HG03354 (cell line): Measurements from ENCODE around the gene RPL18.

Experiments used
- ATAC-seq: cut with Tn5 transposase; IDR thresholded peaks from one replicate; pipeline ENCODE4 v1.9.1; 2021; ENCODE audit warnings: mild to moderate bottlenecking; ENCODE audit not compliant: unreplicated experiment, poor library complexity, severe bottlenecking

Gene RPL18

GRCh38 chr19:48616041-48616436, 2.9 kb downstream of the RPL18 start:
- no peak for ATAC-seq

- no peak for ATAC-seq
Measured at GRCh38 chr19:48615231-48616040, 3.5 kb downstream of the RPL18 start.

GRCh38 chr19:48614436-48615230, 4.3 kb downstream of the RPL18 start, which contains the start of gene FAM83E:
Gene FAM83E, minus strand, starts transcription at chr19:48615076. Its CDS starts 1,704 bp downstream, at chr19:48613372.
- ATAC-seq = no peak

GRCh38 chr19:48613852-48614435, 5.0 kb downstream of the RPL18 start:
- ATAC-seq = no peak

GRCh38 chr19:48613024-48613851, 5.7 kb downstream of the RPL18 start:
- no peak for ATAC-seq

GRCh38 chr19:48611872-48612271, 7.1 kb downstream of the RPL18 start:
- ATAC-seq = no peak

- no peak for ATAC-seq
Measured at GRCh38 chr19:48609571-48610108, 9.3 kb downstream of the RPL18 start.

GRCh38 chr19:48608798-48609263, 10.1 kb downstream of the RPL18 start:
- ATAC-seq = no peak

GRCh38 chr19:48607359-48607755, 11.6 kb downstream of the RPL18 start:
- ATAC-seq = no peak

- no peak for ATAC-seq
Measured at GRCh38 chr19:48606463-48607358, 12.3 kb downstream of the RPL18 start, which contains the start of gene SPACA4. Gene SPACA4, plus strand, starts transcription at chr19:48606742. Its CDS starts 237 bp downstream, at chr19:48606979.

- no peak for ATAC-seq
Measured at GRCh38 chr19:48603850-48604249, 15.1 kb downstream of the RPL18 start.

GRCh38 chr19:48603449-48603848, 15.5 kb downstream of the RPL18 start:
- ATAC-seq = no peak

- no peak for ATAC-seq
Measured at GRCh38 chr19:48603001-48603400, 16.0 kb downstream of the RPL18 start.

GRCh38 chr19:48600679-48601417, 18.1 kb downstream of the RPL18 start:
- ATAC-seq = no peak

GRCh38 chr19:48598996-48599700, 19.8 kb downstream of the RPL18 start:
- no peak for ATAC-seq

- no peak for ATAC-seq
Measured at GRCh38 chr19:48596679-48597465, 22.1 kb downstream of the RPL18 start.
